Measurements from ENCODE around the gene UGT2A2.

Gene UGT2A2

GRCh38 chr4:69617083-69617694 lies 22.3 kb downstream of the UGT2A2 start:
- Histone ChIP-seq H3K4me3 (ENCODE audit: low read length) (no peak overlapping the region), H3K4me1 (ENCODE audit: control insufficient read depth, insufficient read depth, low read length) (no peaks in the 10 kb centered on the region), H3K27me3 (ENCODE audit: control insufficient read depth, insufficient read depth, low read length) (no peaks in the 10 kb centered on the region), H3K9ac (ENCODE audit: low read length) (no peak overlapping the region), H3K36me3 (ENCODE audit: control insufficient read depth, insufficient read depth, low read length) (no peaks in the 10 kb centered on the region), H3K9me3 (ENCODE audit: control insufficient read depth, low read length) (no peaks in the 10 kb centered on the region)

- Histone ChIP-seq H3K9ac (ENCODE audit: low read length) (no peak overlapping the region), H3K4me1 (ENCODE audit: control insufficient read depth, insufficient read depth, low read length) (no peaks in the 10 kb centered on the region), H3K9me3 (ENCODE audit: control insufficient read depth, low read length) (no peaks in the 10 kb centered on the region), H3K36me3 (ENCODE audit: control insufficient read depth, insufficient read depth, low read length) (no peaks in the 10 kb centered on the region), H3K27me3 (ENCODE audit: control insufficient read depth, insufficient read depth, low read length) (no peaks in the 10 kb centered on the region), H3K4me3 (ENCODE audit: low read length) (no peak overlapping the region)
Measured at GRCh38 chr4:69610484-69610883, 29.0 kb downstream of the UGT2A2 start.

GRCh38 chr4:69601065-69601464 lies 38.4 kb downstream of the UGT2A2 start:
- no peak overlapping the region for H3K4me3 ChIP-seq (ENCODE audit: low read length)
- H3K9me3 ChIP-seq (ENCODE audit: control insufficient read depth, low read length), result no peaks in the 10 kb centered on the region
- no peaks in the 10 kb centered on the region for H3K4me1 ChIP-seq (ENCODE audit: control insufficient read depth, insufficient read depth, low read length)
- H3K36me3 ChIP-seq (ENCODE audit: control insufficient read depth, insufficient read depth, low read length), result no peaks in the 10 kb centered on the region
- no peak overlapping the region for H3K9ac ChIP-seq (ENCODE audit: low read length)
- H3K27me3 ChIP-seq (ENCODE audit: control insufficient read depth, insufficient read depth, low read length), result no peaks in the 10 kb centered on the region

GRCh38 chr4:69600013-69600412 lies 39.4 kb downstream of the UGT2A2 start:
- Histone ChIP-seq H3K9me3 (ENCODE audit: control insufficient read depth, low read length) (no peaks in the 10 kb centered on the region), H3K4me1 (ENCODE audit: control insufficient read depth, insufficient read depth, low read length) (no peaks in the 10 kb centered on the region), H3K9ac (ENCODE audit: low read length) (no peak overlapping the region), H3K27me3 (ENCODE audit: control insufficient read depth, insufficient read depth, low read length) (no peaks in the 10 kb centered on the region), H3K36me3 (ENCODE audit: control insufficient read depth, insufficient read depth, low read length) (no peaks in the 10 kb centered on the region), H3K4me3 (ENCODE audit: low read length) (no peak overlapping the region)

- Histone ChIP-seq H3K9ac (ENCODE audit: low read length) (no peak overlapping the region), H3K9me3 (ENCODE audit: control insufficient read depth, low read length) (no peaks in the 10 kb centered on the region), H3K36me3 (ENCODE audit: control insufficient read depth, insufficient read depth, low read length) (no peaks in the 10 kb centered on the region), H3K4me3 (ENCODE audit: low read length) (no peak overlapping the region), H3K27me3 (ENCODE audit: control insufficient read depth, insufficient read depth, low read length) (no peaks in the 10 kb centered on the region), H3K4me1 (ENCODE audit: control insufficient read depth, insufficient read depth, low read length) (no peaks in the 10 kb centered on the region)
Measured at GRCh38 chr4:69594382-69594781, 45.1 kb downstream of the UGT2A2 start.

- H3K4me1 ChIP-seq (ENCODE audit: control insufficient read depth, insufficient read depth, low read length), result no peaks in the 10 kb centered on the region
- no peaks in the 10 kb centered on the region for H3K9me3 ChIP-seq (ENCODE audit: control insufficient read depth, low read length)
- H3K27me3 ChIP-seq (ENCODE audit: control insufficient read depth, insufficient read depth, low read length), result no peaks in the 10 kb centered on the region
- no peaks in the 10 kb centered on the region for H3K36me3 ChIP-seq (ENCODE audit: control insufficient read depth, insufficient read depth, low read length)
- H3K9ac ChIP-seq (ENCODE audit: low read length), result no peak overlapping the region
- no peak overlapping the region for H3K4me3 ChIP-seq (ENCODE audit: low read length)
Measured at GRCh38 chr4:69591364-69591763, 48.1 kb downstream of the UGT2A2 start.

GRCh38 chr4:69589884-69590283 lies 49.6 kb downstream of the UGT2A2 start:
- Histone ChIP-seq H3K9ac (ENCODE audit: low read length) (no peak overlapping the region), H3K9me3 (ENCODE audit: control insufficient read depth, low read length) (no peaks in the 10 kb centered on the region), H3K4me3 (ENCODE audit: low read length) (no peak overlapping the region), H3K36me3 (ENCODE audit: control insufficient read depth, insufficient read depth, low read length) (no peaks in the 10 kb centered on the region), H3K4me1 (ENCODE audit: control insufficient read depth, insufficient read depth, low read length) (no peaks in the 10 kb centered on the region), H3K27me3 (ENCODE audit: control insufficient read depth, insufficient read depth, low read length) (no peaks in the 10 kb centered on the region)

GRCh38 chr4:69584135-69584534 lies 55.3 kb downstream of the UGT2A2 start:
- Histone ChIP-seq H3K9ac (ENCODE audit: low read length) (no peak overlapping the region), H3K9me3 (ENCODE audit: control insufficient read depth, low read length) (no peaks in the 10 kb centered on the region), H3K27me3 (ENCODE audit: control insufficient read depth, insufficient read depth, low read length) (no peaks in the 10 kb centered on the region), H3K36me3 (ENCODE audit: control insufficient read depth, insufficient read depth, low read length) (no peaks in the 10 kb centered on the region), H3K4me3 (ENCODE audit: low read length) (no peak overlapping the region), H3K4me1 (ENCODE audit: control insufficient read depth, insufficient read depth, low read length) (no peaks in the 10 kb centered on the region)

- Histone ChIP-seq H3K9ac (ENCODE audit: low read length) (no peak overlapping the region), H3K9me3 (ENCODE audit: control insufficient read depth, low read length) (no peaks in the 10 kb centered on the region), H3K27me3 (ENCODE audit: control insufficient read depth, insufficient read depth, low read length) (no peaks in the 10 kb centered on the region), H3K4me1 (ENCODE audit: control insufficient read depth, insufficient read depth, low read length) (no peaks in the 10 kb centered on the region), H3K36me3 (ENCODE audit: control insufficient read depth, insufficient read depth, low read length) (no peaks in the 10 kb centered on the region), H3K4me3 (ENCODE audit: low read length) (no peak overlapping the region)
Measured at GRCh38 chr4:69583543-69583942, 55.9 kb downstream of the UGT2A2 start.

GRCh38 chr4:69577245-69577644 lies 62.2 kb downstream of the UGT2A2 start:
- H3K36me3 ChIP-seq (ENCODE audit: control insufficient read depth, insufficient read depth, low read length), result no peaks in the 10 kb centered on the region
- H3K4me1 ChIP-seq (ENCODE audit: control insufficient read depth, insufficient read depth, low read length), result no peaks in the 10 kb centered on the region
- H3K27me3 ChIP-seq (ENCODE audit: control insufficient read depth, insufficient read depth, low read length), result no peaks in the 10 kb centered on the region
- no peak overlapping the region for H3K9ac ChIP-seq (ENCODE audit: low read length)
- H3K9me3 ChIP-seq (ENCODE audit: control insufficient read depth, low read length), result no peaks in the 10 kb centered on the region
- H3K4me3 ChIP-seq (ENCODE audit: low read length), result no peak overlapping the region

- H3K9me3 ChIP-seq (ENCODE audit: control insufficient read depth, low read length), result no peaks in the 10 kb centered on the region
- H3K9ac ChIP-seq (ENCODE audit: low read length), result no peak overlapping the region
- H3K4me3 ChIP-seq (ENCODE audit: low read length), result no peak overlapping the region
- no peaks in the 10 kb centered on the region for H3K4me1 ChIP-seq (ENCODE audit: control insufficient read depth, insufficient read depth, low read length)
- no peaks in the 10 kb centered on the region for H3K27me3 ChIP-seq (ENCODE audit: control insufficient read depth, insufficient read depth, low read length)
- H3K36me3 ChIP-seq (ENCODE audit: control insufficient read depth, insufficient read depth, low read length), result no peaks in the 10 kb centered on the region
Measured at GRCh38 chr4:69576251-69576877, 63.1 kb downstream of the UGT2A2 start.

- no peaks in the 10 kb centered on the region for H3K4me1 ChIP-seq (ENCODE audit: control insufficient read depth, insufficient read depth, low read length)
- H3K36me3 ChIP-seq (ENCODE audit: control insufficient read depth, insufficient read depth, low read length), result no peaks in the 10 kb centered on the region
- H3K9ac ChIP-seq (ENCODE audit: low read length), result no peak overlapping the region
- no peaks in the 10 kb centered on the region for H3K27me3 ChIP-seq (ENCODE audit: control insufficient read depth, insufficient read depth, low read length)
- H3K4me3 ChIP-seq (ENCODE audit: low read length), result no peak overlapping the region
- no peaks in the 10 kb centered on the region for H3K9me3 ChIP-seq (ENCODE audit: control insufficient read depth, low read length)
Measured at GRCh38 chr4:69568787-69569186, 70.7 kb downstream of the UGT2A2 start.

- Histone ChIP-seq H3K4me3 (ENCODE audit: low read length) (no peak overlapping the region), H3K36me3 (ENCODE audit: control insufficient read depth, insufficient read depth, low read length) (no peaks in the 10 kb centered on the region), H3K9me3 (ENCODE audit: control insufficient read depth, low read length) (no peaks in the 10 kb centered on the region), H3K4me1 (ENCODE audit: control insufficient read depth, insufficient read depth, low read length) (no peaks in the 10 kb centered on the region), H3K27me3 (ENCODE audit: control insufficient read depth, insufficient read depth, low read length) (no peaks in the 10 kb centered on the region), H3K9ac (ENCODE audit: low read length) (no peak overlapping the region)
Measured at GRCh38 chr4:69563424-69563823, 76.0 kb downstream of the UGT2A2 start.

Measured in mucosa of stomach (tissue), 1 donor.